Measurements from ENCODE around the gene CIAPIN1.
"Not testable (repeated sequence)": the region's sequence is repeated elsewhere in the genome, so short reads cannot be mapped to it uniquely, and the experiment has no call there.

The CIAPIN1 gene

DNA sequence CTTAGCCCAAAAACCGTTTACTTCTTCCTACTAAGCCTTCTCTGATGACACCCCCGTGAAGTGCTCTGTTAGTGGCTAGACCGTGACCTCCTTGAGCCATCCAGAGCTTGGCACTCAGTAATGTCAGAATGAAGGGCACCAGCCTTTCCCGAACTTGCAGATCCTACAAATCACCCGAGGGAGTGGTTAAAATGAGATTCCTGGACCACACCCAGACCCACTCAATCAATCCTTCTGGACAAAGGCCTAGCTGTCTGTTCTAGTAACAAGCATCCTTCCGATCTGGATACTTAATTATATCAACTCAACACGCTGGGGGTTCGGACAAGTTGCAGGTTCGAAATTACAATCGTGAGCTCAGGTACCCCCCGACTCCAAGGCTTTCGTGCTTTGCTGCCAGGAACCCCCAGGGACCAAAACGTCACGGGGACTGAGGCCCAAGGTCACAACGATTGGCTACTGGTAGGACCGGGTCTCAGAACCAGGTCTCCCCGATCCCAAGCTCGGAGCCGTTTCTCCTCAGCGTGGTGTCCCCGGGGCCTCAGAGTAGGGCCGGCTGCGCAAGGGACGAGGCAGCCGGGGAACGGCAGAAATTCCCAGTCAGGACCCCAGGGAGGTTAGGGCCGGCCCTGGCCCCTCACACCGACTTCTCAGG lies 527 bp downstream of the CIAPIN1 start:
- no CpG with 5 or more reads among the region's 28 CpGs for WGBS (ENCODE audit: extremely low coverage, insufficient coverage, low lambda C conversion rate)
- peak overlapping the region; percentile 13 for H3K18ac ChIP-seq (ENCODE audit: low read length)
- peak overlapping the region; percentile 90 for H3K4me2 ChIP-seq (ENCODE audit: low read length)
- peak overlapping the region; percentile 96 for H3K9ac ChIP-seq (ENCODE audit: low read length)
- H3K27me3 ChIP-seq (ENCODE audit: insufficient read depth, low read length, poor library complexity): no peaks in the 10 kb centered on the region
- H4K8ac ChIP-seq (ENCODE audit: low read depth, low read length): no peak overlapping the region
- peaks cover 12% of the 10 kb centered on the region for H3K79me1 ChIP-seq (ENCODE audit: low read length)
- H3K36me3 ChIP-seq (ENCODE audit: control insufficient read depth, insufficient read depth, low read length): no peaks in the 10 kb centered on the region
- no peak overlapping the region for H2BK5ac ChIP-seq (ENCODE audit: low read length)
- peak; percentile 40 for DNase-seq
- no peak overlapping the region for H2BK15ac ChIP-seq (replicated peaks; ENCODE audit: low read depth)
- peaks cover 13% of the 10 kb centered on the region for H3K79me2 ChIP-seq (ENCODE audit: control insufficient read depth, insufficient read depth, low read length)
- H2AK5ac ChIP-seq (ENCODE audit: low read length): peak overlapping the region; percentile 83
- peak overlapping the region; percentile 92 for H3K56ac ChIP-seq (ENCODE audit: low read length)
- peak overlapping the region; percentile 92 for H3K23ac ChIP-seq (ENCODE audit: low read length)
- no peak overlapping the region for H2BK120ac ChIP-seq (ENCODE audit: low read depth, low read length)
- peak overlapping the region; percentile 13 for H3K27ac ChIP-seq (ENCODE audit: low read depth, low read length)
- H3K4ac ChIP-seq (ENCODE audit: low read depth, low read length): peak overlapping the region; percentile 86
- peaks cover 4% of the 10 kb centered on the region for H3K4me1 ChIP-seq (ENCODE audit: control insufficient read depth, low read depth, low read length)
- no peak overlapping the region for H4K5ac ChIP-seq (ENCODE audit: low read length)
- peak overlapping the region; percentile 80 for H3K4me3 ChIP-seq (ENCODE audit: low read length)

DNA sequence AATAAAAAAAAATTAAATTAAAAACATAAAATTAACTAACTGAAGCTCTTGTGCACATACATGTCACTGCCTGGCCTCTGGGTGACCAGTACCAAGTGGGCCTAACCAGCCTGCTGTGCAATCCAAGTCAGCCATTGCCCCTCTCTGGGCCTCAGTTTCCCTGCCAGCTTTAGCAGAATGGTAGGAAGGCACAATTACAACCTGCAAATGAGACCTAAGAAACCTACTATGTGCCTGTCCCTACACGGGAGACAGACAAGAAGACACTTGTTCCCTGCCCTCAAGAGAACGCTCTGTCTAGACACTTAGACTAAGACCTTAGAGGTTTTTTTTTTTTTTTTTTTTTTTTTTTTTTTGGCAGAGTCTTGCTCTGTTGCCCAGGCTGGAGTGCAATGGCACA lies 1.7 kb downstream of the CIAPIN1 start:
- Histone ChIP-seq H4K8ac (ENCODE audit: low read depth, low read length) (no peak overlapping the region), H3K56ac (ENCODE audit: low read length) (no peak overlapping the region), H2AK5ac (ENCODE audit: low read length) (no peak overlapping the region), H3K23ac (ENCODE audit: low read length) (no peak overlapping the region), H3K79me2 (ENCODE audit: control insufficient read depth, insufficient read depth, low read length) (peaks cover 13% of the 10 kb centered on the region), H3K4me2 (ENCODE audit: low read length) (no peak overlapping the region), H2BK5ac (ENCODE audit: low read length) (no peak overlapping the region), H3K18ac (ENCODE audit: low read length) (no peak overlapping the region), H2BK120ac (ENCODE audit: low read depth, low read length) (no peak overlapping the region), H3K36me3 (ENCODE audit: control insufficient read depth, insufficient read depth, low read length) (peaks cover 2% of the 10 kb centered on the region), H2BK15ac (replicated peaks; ENCODE audit: low read depth) (no peak overlapping the region), H3K27me3 (ENCODE audit: insufficient read depth, low read length, poor library complexity) (no peaks in the 10 kb centered on the region), H3K27ac (ENCODE audit: low read depth, low read length) (no peak overlapping the region), H3K79me1 (ENCODE audit: low read length) (peaks cover 15% of the 10 kb centered on the region), H3K9ac (ENCODE audit: low read length) (no peak overlapping the region), H3K4me3 (ENCODE audit: low read length) (no peak overlapping the region), H3K4ac (ENCODE audit: low read depth, low read length) (no peak overlapping the region), H3K4me1 (ENCODE audit: control insufficient read depth, low read depth, low read length) (peaks cover 4% of the 10 kb centered on the region), H4K5ac (ENCODE audit: low read length) (no peak overlapping the region)
- no peak for DNase-seq
- WGBS (ENCODE audit: extremely low coverage, insufficient coverage, low lambda C conversion rate): no CpG with 5 or more reads among the region's 2 CpGs

DNA sequence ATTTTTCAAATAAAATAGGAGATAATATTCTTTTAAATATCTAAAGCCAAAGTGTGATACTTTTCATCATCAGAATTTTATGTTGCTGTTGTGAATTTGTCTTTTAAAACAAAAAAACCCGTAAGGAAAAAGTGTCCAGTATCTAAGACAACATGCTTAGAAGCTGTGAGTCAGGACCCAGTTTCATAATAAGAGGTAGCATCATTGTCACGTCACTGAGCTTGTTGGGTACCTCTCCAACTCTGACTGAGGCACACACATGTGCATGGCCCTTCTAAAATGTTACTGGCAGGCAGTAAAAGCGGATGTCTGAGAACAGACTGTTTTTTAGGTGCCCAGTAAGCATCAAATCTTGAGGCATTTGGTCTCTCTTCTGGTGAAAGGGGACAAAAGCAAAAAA lies 2.5 kb downstream of the CIAPIN1 start:
- WGBS (ENCODE audit: extremely low coverage, insufficient coverage, low lambda C conversion rate): no CpG with 5 or more reads among the region's 3 CpGs
- no peak overlapping the region for H3K27ac ChIP-seq (ENCODE audit: low read depth, low read length)

DNA sequence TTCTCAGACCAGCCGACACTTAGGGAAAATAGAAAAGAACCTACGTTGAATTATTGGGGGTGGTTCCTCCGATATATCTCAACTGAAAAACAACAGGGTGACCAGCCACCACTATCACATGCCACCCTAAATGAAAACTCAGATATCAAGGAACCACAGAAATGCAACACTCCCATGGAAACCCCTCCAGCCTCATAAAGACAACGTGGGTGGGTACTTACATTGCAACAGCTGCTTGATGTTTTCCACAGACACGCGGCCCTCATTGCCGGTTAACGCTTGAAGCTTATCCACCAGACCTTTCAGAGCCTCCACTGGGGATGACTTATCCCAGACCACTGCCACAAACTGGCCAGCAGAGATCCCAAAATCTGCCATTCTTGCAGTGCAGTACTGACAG lies 6.6 kb downstream of the CIAPIN1 start:
- not testable (repeated sequence) for H3K18ac ChIP-seq (ENCODE audit: low read length); H3K36me3 ChIP-seq (ENCODE audit: control insufficient read depth, insufficient read depth, low read length); H2BK5ac ChIP-seq (ENCODE audit: low read length); H3K4ac ChIP-seq (ENCODE audit: low read depth, low read length); H3K23ac ChIP-seq (ENCODE audit: low read length); DNase-seq; H3K4me3 ChIP-seq (ENCODE audit: low read length); H4K8ac ChIP-seq (ENCODE audit: low read depth, low read length); H3K4me1 ChIP-seq (ENCODE audit: control insufficient read depth, low read depth, low read length); H2BK120ac ChIP-seq (ENCODE audit: low read depth, low read length); H3K27me3 ChIP-seq (ENCODE audit: insufficient read depth, low read length, poor library complexity); H3K9ac ChIP-seq (ENCODE audit: low read length); H2AK5ac ChIP-seq (ENCODE audit: low read length); H3K79me1 ChIP-seq (ENCODE audit: low read length); H3K27ac ChIP-seq (ENCODE audit: low read depth, low read length); H3K4me2 ChIP-seq (ENCODE audit: low read length); H4K5ac ChIP-seq (ENCODE audit: low read length); H3K56ac ChIP-seq (ENCODE audit: low read length); H3K79me2 ChIP-seq (ENCODE audit: control insufficient read depth, insufficient read depth, low read length); H2BK15ac ChIP-seq (replicated peaks; ENCODE audit: low read depth)
- whole genome bisulfite sequencing (ENCODE audit: extremely low coverage, insufficient coverage, low lambda C conversion rate): no CpG with 5 or more reads among the region's 8 CpGs

More for the DNA sequence above, 2.5 kb downstream of the CIAPIN1 start:
- Histone ChIP-seq H3K27me3 (ENCODE audit: insufficient read depth, low read length, poor library complexity) (no peaks in the 10 kb centered on the region), H2AK5ac (ENCODE audit: low read length) (no peak overlapping the region), H3K4me3 (ENCODE audit: low read length) (no peak overlapping the region), H3K23ac (ENCODE audit: low read length) (no peak overlapping the region), H4K5ac (ENCODE audit: low read length) (no peak overlapping the region), H3K9ac (ENCODE audit: low read length) (no peak overlapping the region), H3K36me3 (ENCODE audit: control insufficient read depth, insufficient read depth, low read length) (peaks cover 2% of the 10 kb centered on the region), H3K4me2 (ENCODE audit: low read length) (no peak overlapping the region), H3K79me2 (ENCODE audit: control insufficient read depth, insufficient read depth, low read length) (peaks cover 13% of the 10 kb centered on the region), H3K18ac (ENCODE audit: low read length) (no peak overlapping the region), H4K8ac (ENCODE audit: low read depth, low read length) (no peak overlapping the region), H3K56ac (ENCODE audit: low read length) (no peak overlapping the region), H3K79me1 (ENCODE audit: low read length) (peaks cover 15% of the 10 kb centered on the region), H2BK5ac (ENCODE audit: low read length) (no peak overlapping the region), H2BK15ac (replicated peaks; ENCODE audit: low read depth) (no peak overlapping the region), H3K4me1 (ENCODE audit: control insufficient read depth, low read depth, low read length) (peaks cover 4% of the 10 kb centered on the region), H2BK120ac (ENCODE audit: low read depth, low read length) (no peak overlapping the region), H3K4ac (ENCODE audit: low read depth, low read length) (no peak overlapping the region)
- DNase-seq: no peak

DNA sequence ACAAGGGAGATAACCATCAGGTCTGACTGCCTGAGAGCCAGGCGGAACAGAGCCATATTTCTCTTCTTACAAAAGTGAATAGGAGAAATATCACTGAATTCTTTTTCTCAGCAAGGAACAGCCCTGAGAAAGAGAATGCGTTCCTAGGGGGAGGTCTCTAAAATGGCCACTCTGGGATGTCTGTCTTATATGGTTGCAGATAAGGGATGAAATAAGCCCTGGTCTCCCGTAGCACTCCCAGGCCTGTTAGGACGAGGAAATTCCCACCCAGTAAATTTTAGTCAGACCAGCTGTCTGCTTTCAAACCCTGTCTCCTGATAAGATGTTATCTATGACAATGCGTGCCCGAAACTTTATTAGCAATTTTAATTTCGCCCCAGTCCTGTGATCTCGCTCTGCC lies 7.2 kb downstream of the CIAPIN1 start:
- not testable (repeated sequence) for H2AK5ac ChIP-seq (ENCODE audit: low read length); H3K56ac ChIP-seq (ENCODE audit: low read length); H3K27me3 ChIP-seq (ENCODE audit: insufficient read depth, low read length, poor library complexity); H3K4me2 ChIP-seq (ENCODE audit: low read length); H3K23ac ChIP-seq (ENCODE audit: low read length); H3K27ac ChIP-seq (ENCODE audit: low read depth, low read length); H2BK15ac ChIP-seq (replicated peaks; ENCODE audit: low read depth); H3K79me1 ChIP-seq (ENCODE audit: low read length); H3K4me3 ChIP-seq (ENCODE audit: low read length); H3K4ac ChIP-seq (ENCODE audit: low read depth, low read length); H2BK120ac ChIP-seq (ENCODE audit: low read depth, low read length); H4K8ac ChIP-seq (ENCODE audit: low read depth, low read length); H3K9ac ChIP-seq (ENCODE audit: low read length); DNase-seq; H2BK5ac ChIP-seq (ENCODE audit: low read length); H3K4me1 ChIP-seq (ENCODE audit: control insufficient read depth, low read depth, low read length); H4K5ac ChIP-seq (ENCODE audit: low read length); H3K18ac ChIP-seq (ENCODE audit: low read length); H3K79me2 ChIP-seq (ENCODE audit: control insufficient read depth, insufficient read depth, low read length); H3K36me3 ChIP-seq (ENCODE audit: control insufficient read depth, insufficient read depth, low read length)
- whole genome bisulfite sequencing (ENCODE audit: extremely low coverage, insufficient coverage, low lambda C conversion rate): no CpG with 5 or more reads among the region's 8 CpGs

DNA sequence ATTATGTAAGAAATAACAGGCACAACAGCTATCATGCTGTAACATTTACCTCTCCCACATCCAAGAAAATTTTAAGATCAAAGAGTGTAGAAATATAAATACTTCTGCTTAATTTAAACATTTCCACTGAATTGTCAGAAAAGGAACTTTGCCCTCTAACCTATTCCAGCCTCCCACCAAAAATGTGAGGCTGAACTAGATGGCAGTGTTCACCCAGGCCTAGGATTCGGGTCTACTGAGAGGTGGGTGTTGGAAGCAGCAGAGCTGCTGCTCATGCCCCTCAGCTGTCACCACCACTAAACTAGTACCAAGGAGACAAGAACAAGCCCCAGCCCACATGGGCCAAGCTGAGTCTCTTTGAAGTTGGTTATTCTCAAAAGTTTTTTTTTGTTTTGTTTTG lies 11.3 kb downstream of the CIAPIN1 start:
- H2AK5ac ChIP-seq (ENCODE audit: low read length): no peak overlapping the region
- H3K23ac ChIP-seq (ENCODE audit: low read length): no peak overlapping the region
- no peak overlapping the region for H3K18ac ChIP-seq (ENCODE audit: low read length)
- H2BK120ac ChIP-seq (ENCODE audit: low read depth, low read length): no peak overlapping the region
- no peaks in the 10 kb centered on the region for H3K4me1 ChIP-seq (ENCODE audit: control insufficient read depth, low read depth, low read length)
- H4K5ac ChIP-seq (ENCODE audit: low read length): no peak overlapping the region
- H2BK5ac ChIP-seq (ENCODE audit: low read length): no peak overlapping the region
- no peak overlapping the region for H4K8ac ChIP-seq (ENCODE audit: low read depth, low read length)
- no peak overlapping the region for H3K9ac ChIP-seq (ENCODE audit: low read length)
- no peak for DNase-seq
- no peak overlapping the region for H3K27ac ChIP-seq (ENCODE audit: low read depth, low read length)
- no peak overlapping the region for H3K4ac ChIP-seq (ENCODE audit: low read depth, low read length)
- H3K4me3 ChIP-seq (ENCODE audit: low read length): no peak overlapping the region
- no CpG with 5 or more reads among the region's 1 CpG for WGBS (ENCODE audit: extremely low coverage, insufficient coverage, low lambda C conversion rate)
- H3K79me2 ChIP-seq (ENCODE audit: control insufficient read depth, insufficient read depth, low read length): no peaks in the 10 kb centered on the region
- peaks cover 7% of the 10 kb centered on the region for H3K36me3 ChIP-seq (ENCODE audit: control insufficient read depth, insufficient read depth, low read length)
- H3K79me1 ChIP-seq (ENCODE audit: low read length): no peaks in the 10 kb centered on the region
- H3K56ac ChIP-seq (ENCODE audit: low read length): no peak overlapping the region
- no peak overlapping the region for H2BK15ac ChIP-seq (replicated peaks; ENCODE audit: low read depth)
- H3K27me3 ChIP-seq (ENCODE audit: insufficient read depth, low read length, poor library complexity): no peaks in the 10 kb centered on the region
- no peak overlapping the region for H3K4me2 ChIP-seq (ENCODE audit: low read length)
